Choroid plexus epithelial cell (primary cell): Measurements from ENCODE around the gene CCDC60.

Source experiments
- DNase-seq: peaks from one replicate; pipeline ENCODE4 v3.0.0-alpha.2; 2010; ENCODE audit warnings: low read depth
- H3K4me3 ChIP-seq: 2 replicates; pipeline ENCODE4 v1.5.1; 2011; ENCODE audit warnings: low read depth, mild to moderate bottlenecking, control low read depth, low read length, moderate library complexity
- CTCF ChIP-seq: conservative IDR thresholded peaks from 2 replicates; pipeline ENCODE4 v1.5.1; 2011; ENCODE audit warnings: low read depth, mild to moderate bottlenecking, control low read depth, inconsistent platforms, low read length, moderate library complexity

CCDC60 gene

DNA sequence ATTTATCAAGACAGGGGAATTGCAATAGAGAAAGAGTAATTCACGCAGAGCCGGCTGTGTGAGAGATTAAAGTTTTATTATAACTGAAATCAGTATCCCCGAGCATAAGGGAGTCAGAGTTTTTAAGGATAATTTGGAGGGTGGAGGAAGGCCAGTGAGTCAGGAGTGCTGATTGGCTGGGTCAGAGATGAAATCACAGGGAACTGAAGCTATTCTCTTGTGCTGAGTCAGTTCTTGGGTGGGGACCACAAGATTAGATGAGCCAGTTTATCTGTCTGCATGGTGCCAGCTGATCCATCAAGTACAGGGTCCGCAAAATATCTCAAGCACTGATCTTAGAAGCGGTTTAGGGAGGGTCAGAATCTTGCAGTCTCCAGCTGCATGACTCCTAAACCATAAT lies 96.6 kb downstream of the CCDC60 start:
- no peak overlapping the region for H3K4me3 ChIP-seq
- no peak for DNase-seq
- no peak for TF ChIP-seq CTCF

- H3K4me3 ChIP-seq, result no peak overlapping the region
- TF ChIP-seq CTCF, result no peak
- no peak for DNase-seq
Measured at GRCh38 chr12:119432949-119433348, 98.4 kb downstream of the CCDC60 start.

DNA sequence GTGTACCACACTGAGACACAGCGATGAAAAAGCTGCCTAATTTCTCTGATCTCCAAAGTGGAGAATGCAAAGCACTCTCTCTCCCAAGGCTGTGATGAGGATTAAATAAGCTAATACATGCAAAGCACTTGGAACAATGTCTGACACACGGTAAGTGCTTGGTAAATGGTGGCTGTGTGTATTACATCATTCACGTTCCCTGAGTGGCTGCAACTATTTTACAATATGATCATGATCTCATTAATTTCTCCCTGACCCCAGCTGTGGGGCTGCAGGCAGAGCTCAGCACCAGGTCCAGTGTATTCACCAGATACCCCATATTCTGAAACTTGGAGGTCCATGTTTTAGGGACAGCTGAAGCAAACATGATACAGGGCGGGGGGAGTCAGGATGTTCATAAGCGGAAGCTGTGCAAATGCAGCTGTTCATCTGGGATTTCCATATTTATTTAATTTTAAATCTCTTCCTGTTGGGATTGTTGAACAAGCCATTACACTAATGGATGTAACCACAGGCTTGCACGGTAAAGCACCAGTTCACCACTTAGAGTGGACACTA lies 106.4 kb downstream of the CCDC60 start:
- no peak for DNase-seq
- TF ChIP-seq CTCF, result no peak

DNA sequence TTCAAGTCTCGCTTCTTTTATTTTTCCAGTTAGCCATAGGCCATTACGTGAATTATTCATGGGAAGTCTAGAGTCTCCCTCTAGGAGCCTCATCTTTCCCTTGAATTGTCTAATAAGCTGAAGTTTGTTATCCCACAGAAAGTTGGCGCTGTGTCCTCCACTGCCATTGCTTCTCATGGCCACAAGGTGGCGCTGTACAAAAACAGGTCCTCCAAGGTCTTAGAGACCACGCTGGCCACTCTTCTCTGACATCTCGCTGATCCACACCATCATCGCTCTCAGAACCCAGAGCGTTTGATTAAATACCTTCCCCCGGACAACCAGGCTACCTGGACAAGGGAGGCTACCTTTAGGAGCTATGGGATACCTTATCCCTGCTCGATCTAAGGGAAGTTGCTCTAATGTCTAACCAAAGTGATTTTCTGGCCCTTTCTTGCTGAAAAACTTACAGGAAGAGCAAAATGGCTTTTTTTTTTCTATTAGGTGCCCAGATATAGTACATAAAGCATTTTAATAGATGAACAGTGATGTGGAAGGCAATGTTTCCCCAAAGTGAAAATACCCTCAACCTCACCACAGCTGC lies 110.0 kb downstream of the CCDC60 start:
- H3K4me3 ChIP-seq, result no peak overlapping the region
- DNase-seq, result peak; percentile 16
- TF ChIP-seq CTCF, result peak; percentile 50

More for the DNA sequence above, 106.4 kb downstream of the CCDC60 start:
- H3K4me3 ChIP-seq, result no peak overlapping the region

GRCh38 chr12:119446459-119446858 lies 111.9 kb downstream of the CCDC60 start:
- no peak for TF ChIP-seq CTCF
- no peak overlapping the region for H3K4me3 ChIP-seq
- no peak for DNase-seq

DNA sequence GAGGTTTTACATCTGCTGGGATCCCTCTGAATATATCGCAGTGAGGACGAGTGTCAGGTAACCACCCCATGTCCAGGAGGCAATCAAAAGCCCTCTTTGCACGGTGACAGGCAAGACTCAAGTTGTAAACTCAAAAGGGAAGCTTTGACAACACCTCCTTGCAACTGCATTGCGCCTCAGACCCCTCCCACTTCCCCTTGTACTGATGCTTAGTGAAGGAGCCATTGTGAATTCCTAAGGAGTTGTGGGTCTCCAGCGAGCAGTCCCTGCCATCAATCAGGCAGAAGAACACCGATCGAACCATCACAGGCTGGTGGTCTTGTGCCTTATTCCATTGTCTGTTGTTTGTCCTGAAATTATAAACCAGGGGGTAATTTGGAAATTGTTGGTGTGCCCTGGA lies 112.6 kb downstream of the CCDC60 start:
- no peak for TF ChIP-seq CTCF
- DNase-seq, result no peak
- no peak overlapping the region for H3K4me3 ChIP-seq

GRCh38 chr12:119447618-119448017 lies 113.1 kb downstream of the CCDC60 start:
- no peak for TF ChIP-seq CTCF
- no peak for DNase-seq
- H3K4me3 ChIP-seq, result no peak overlapping the region
